ENCODE measurements around the gene LRRC8E. TPM values are rescaled to one million over a fixed set of nuclear protein-coding genes. Genes with fewer than 3 reads are reported as not detected.
A peak's percentile ranks its signal among the peaks of the same experiment; 100 is the strongest.

Gene LRRC8E
- total and polyA plus RNA-seq, 2 of the 8 experiments (the other 6 are each of a cell fraction or from before 2014, with no cell fraction given), result 2.7 to 2.9 TPM

DNA sequence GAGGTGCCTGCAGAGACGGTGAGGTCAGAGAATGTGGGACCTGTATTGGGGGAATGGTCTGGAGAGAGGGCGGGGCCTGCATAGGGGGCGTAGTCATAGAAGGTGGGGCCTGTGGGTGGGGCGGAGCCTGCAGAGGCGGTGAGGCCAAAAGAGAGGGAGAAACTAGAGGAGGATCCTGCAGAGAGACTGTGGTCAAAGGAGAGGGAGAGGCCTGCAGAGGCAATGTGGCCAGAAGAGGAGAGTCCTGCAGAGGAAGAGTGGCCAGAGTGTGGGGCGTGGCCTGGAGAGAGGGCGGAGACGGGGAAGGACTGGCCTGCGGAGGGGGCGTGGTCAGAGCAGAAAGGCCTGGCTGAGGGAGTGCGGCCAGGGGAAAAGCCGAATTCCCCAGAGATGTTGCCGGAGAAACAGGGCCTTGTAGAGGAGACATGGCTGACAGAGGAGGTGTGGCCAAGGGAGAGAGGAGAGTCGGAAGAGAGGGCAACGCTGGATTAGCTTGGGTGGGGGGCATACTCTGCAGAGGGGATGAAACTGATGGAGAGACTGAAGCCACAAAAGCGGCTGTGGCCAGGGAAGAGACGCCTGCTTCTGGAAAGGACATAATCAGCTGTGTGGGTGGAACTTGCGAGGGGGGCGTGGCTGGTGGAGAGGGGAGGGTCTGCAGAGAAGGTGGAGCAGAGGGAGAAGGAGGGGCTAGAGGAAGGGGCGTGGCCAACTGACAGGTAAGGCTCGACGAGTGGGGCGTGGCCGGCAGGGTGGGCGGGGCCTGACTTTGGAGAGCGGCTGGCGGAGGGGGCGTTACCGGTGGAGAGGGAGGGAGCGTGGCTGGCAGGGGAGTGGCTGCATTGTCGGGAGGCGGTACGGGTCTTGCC, 16.6 kb upstream of the LRRC8E start (continued):
- no peak for TF ChIP-seq RNF2 (IDR thresholded peaks at IDR 0.05; ENCODE audit: borderline replicate concordance, low read depth, low read length, missing control alignments, poor library complexity, severe bottlenecking)
- peak; percentile 70; the same call in 1 of the 2 replicates for TF ChIP-seq SP1 (IDR thresholded peaks at IDR 0.05; ENCODE audit: low read depth, low read length)
- no peak for TF ChIP-seq TBP (IDR thresholded peaks at IDR 0.05; ENCODE audit: low read depth, low read length)
- TF ChIP-seq SIRT6 (IDR thresholded peaks at IDR 0.05; ENCODE audit: low read length), result no peak
- TF ChIP-seq POLR2AphosphoS5 (IDR thresholded peaks at IDR 0.05; ENCODE audit: low read depth, low read length), result 0 out of 2 replicates have a peak, but pooled peaks have one; percentile 12
- TF ChIP-seq JUND (IDR thresholded peaks at IDR 0.05; ENCODE audit: low read length), result no peak
- TF ChIP-seq SP4 (IDR thresholded peaks at IDR 0.05; ENCODE audit: low read length), result peak; percentile 86; the same call in 1 of the 2 replicates
- peak; percentile 64; the same call in 1 of the 2 replicates for TF ChIP-seq CREB1 (IDR thresholded peaks at IDR 0.05)
- TF ChIP-seq RBBP5 (IDR thresholded peaks at IDR 0.05; ENCODE audit: borderline replicate concordance, low read depth, low read length), result 0 out of 2 replicates have a peak, but pooled peaks have one; percentile 17
- TF ChIP-seq POLR2A (IDR thresholded peaks at IDR 0.05; ENCODE audit: control extremely low read depth in 1 of 2, low read depth in 2 of 2, low read length in 2 of 2), result peak in 1 of 2 experiments; percentile 12; a peak in 1 of 3 replicates
- no peak for TF ChIP-seq KDM5A (IDR thresholded peaks at IDR 0.05; ENCODE audit: low read length)

Data from H1 (cell line).